ENCODE data around the gene FOCAD.

GRCh38 chr9:20681467-20681866, 2.6 kb upstream of the FOCAD start:
- TF ChIP-seq POLR2AphosphoS5 (IDR thresholded peaks at IDR 0.05; ENCODE audit: low read depth, low read length): no peak
- TF ChIP-seq POLR2A (IDR thresholded peaks at IDR 0.05; ENCODE audit: low read depth, low read length): no peak
- no peak for TF ChIP-seq TAF1 (IDR thresholded peaks at IDR 0.05; ENCODE audit: borderline replicate concordance, low read depth, low read length)
